NCI-H2107 (cell line): Measurements from ENCODE around the gene ARL5A.

Source experiments
- DNase-seq: peaks from one replicate; lab custom pipeline; 2025; lab: John Stamatoyannopoulos, UW

Gene ARL5A

GRCh38 chr2:151840216-151841046 is 12.2 kb upstream of the ARL5A start:
- DNase-seq, result no peak

DNA sequence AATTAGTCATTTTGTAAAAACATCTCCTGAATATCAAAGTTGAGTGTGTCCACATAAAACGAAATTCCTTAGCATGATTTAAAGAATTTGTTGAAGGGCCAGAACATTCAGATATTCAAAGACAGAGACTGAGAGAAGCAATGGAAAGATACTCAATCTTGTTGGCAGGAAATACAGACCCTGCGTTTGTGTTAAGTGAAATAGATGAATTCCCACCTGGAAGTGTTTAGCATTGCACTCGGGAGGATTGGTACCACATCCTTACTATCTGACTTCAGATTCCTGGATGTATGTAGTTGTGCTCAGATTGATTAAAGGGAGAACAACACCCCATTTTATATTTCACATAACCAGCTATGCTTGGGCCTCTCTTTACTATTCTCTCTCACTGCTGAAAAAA is 9.7 kb upstream of the ARL5A start:
- no peak for DNase-seq

DNA sequence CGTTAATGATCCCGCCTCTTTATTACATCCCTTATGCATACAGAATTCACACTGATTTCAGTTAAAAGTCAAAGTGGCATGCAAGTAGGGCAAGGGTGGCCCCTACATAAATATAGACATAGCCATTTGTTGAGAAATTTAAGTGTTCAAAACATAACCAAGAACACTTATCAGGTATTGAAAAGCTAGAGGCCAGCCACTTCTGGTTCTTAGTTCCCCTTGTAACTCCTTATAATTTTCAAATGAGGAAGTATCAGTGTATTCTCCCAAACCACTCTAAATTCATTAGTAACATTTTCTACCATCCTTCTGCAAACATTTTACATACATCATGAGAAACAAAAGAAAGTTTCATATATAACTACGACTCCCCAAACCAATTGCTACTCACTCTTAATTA is 5.8 kb upstream of the ARL5A start:
- DNase-seq, result no peak

GRCh38 chr2:151830961-151831360 is 2.7 kb upstream of the ARL5A start:
- no peak for DNase-seq

- no peak for DNase-seq
These were observed 686 bp upstream of the ARL5A start for GRCh38 chr2:151828890-151829324.

DNA sequence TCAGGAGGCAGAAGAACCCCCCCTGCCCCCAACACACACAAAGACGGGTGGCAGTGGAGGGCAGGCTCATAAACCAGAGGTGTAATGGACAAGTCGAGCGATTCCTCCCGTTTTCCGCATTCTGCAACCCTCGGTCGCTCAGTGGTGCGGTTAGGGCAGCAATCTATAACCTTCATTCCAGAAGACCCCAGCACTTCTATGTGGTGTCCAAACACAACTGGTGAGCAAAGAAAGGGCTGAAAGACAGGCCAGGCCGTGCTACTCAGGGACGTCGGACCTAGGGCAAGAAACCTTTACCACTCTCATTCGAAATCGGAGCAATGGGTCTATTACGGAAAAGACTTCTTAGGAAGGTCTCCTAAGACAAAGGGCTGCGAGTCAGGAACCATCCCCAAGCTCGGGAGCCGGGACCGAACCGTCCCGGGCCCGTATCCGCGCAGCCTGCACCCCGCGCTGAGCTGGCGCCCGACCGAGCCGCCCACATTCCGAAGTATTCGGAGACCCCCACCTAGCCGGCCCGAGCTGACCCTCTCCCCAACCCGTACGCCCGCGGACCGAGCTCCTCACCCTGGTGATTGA is 568 bp downstream of the ARL5A start:
- no peak for DNase-seq

- no peak for DNase-seq
These were observed 1.5 kb downstream of the ARL5A start for GRCh38 chr2:151826737-151827157.

- no peak for DNase-seq
These were observed 3.3 kb downstream of the ARL5A start for GRCh38 chr2:151824886-151825285.

- DNase-seq, result no peak
These were observed 4.6 kb downstream of the ARL5A start for GRCh38 chr2:151823651-151824050.

DNA sequence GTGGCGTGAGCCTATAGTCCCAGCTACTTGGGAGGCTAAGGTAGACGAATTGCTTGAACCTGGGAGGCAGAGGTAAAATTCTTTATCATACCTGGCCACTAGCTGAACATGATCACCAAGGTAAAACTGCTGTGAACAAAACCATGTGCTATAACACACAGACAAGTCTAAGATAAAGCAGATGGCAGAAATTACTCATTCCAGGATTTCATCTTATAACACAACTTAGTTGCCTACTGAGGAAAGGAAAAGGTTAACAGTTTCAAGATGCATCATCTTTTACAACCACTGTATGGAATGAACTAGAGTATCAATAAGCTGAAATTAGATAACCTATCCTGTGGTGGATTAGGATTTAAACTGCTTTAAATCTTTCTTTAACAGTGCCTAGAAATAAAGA is 8.3 kb downstream of the ARL5A start:
- no peak for DNase-seq

DNA sequence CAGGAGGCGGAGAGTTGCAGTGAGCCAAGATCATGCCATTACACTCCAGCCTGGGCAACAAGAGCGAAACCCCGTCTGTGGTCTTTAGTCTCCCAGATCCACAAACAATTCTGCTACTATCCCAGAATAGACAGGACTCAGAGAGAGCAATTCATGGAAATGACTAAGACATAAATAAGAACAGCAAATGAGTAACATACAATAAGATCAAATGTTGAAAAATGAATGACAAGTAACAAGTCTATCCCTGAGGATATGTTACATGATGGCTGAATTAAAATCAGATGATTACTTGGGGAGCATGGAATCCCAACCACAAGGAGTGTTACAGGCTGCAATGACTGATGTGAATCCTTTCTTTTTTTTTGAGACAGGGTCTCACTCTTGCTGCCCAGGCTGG is 10.3 kb downstream of the ARL5A start:
- no peak for DNase-seq

- no peak for DNase-seq
These were observed 11.4 kb downstream of the ARL5A start for GRCh38 chr2:151816843-151817242.

- no peak for DNase-seq
These were observed 12.3 kb downstream of the ARL5A start for GRCh38 chr2:151815821-151816489.

DNA sequence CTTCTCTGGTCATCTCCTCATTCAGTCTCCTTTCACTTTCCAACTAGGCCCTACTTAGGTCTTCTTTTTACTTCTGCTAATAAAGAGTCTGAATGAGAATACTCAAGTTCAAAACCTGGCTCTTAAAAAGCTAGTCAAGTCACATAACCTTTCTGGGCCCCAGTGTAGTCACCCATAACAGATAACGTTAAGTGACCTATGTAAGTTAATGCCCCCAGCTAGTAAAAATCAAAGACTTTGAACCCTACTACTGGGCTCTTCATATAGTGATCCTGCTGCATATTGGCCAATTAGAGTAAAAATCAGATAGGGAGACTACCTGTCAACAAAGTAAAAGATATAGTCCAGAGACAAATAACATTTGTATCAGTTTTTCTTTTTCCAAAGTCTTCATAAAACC is 17.7 kb downstream of the ARL5A start:
- no peak for DNase-seq

GRCh38 chr2:151809073-151809383 is 19.2 kb downstream of the ARL5A start:
- DNase-seq, result no peak

GRCh38 chr2:151808258-151809072 is 19.8 kb downstream of the ARL5A start:
- DNase-seq, result no peak

DNA sequence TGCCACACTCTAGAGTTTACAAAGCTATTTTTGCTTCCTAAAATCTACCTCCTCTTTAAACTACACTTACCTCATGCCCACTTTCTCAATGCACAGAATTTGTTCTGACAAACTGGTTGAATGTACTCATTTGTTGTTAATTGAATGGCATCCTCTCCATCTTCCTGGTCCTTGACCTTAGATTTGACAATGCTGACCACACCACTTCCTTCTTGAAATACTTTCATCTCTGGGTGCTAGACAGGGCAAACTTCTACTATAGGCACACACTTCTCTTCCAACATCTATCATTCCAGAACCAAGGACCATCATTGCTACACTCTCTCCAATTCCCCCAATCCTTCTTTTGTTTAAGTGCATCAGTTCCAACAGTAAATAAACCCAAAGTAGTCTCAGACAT is 22.3 kb downstream of the ARL5A start:
- DNase-seq, result no peak

DNA sequence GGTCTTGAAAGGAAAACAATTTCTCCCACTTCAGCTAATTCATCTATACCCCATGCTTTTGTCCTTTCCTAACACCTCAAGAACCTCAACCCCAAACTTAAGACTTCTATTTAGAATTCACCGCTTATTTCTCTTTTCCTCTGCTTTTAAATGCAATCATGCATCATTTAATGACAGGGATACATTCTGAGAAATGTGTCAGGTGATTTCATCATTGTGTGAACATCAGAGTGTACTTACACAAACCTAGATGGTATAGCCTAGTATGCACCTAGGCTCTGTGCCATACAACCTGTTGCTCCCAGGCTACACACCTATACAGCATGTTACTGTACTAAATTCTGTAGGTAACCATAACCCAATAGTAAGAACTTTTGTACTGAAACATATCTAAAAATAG is 22.9 kb downstream of the ARL5A start:
- no peak for DNase-seq

- no peak for DNase-seq
These were observed 24.4 kb downstream of the ARL5A start for GRCh38 chr2:151803811-151804210.

- DNase-seq, result no peak
These were observed 25.9 kb downstream of the ARL5A start for GRCh38 chr2:151802315-151802714.

- no peak for DNase-seq
These were observed 28.3 kb downstream of the ARL5A start for GRCh38 chr2:151799886-151800292.

DNA sequence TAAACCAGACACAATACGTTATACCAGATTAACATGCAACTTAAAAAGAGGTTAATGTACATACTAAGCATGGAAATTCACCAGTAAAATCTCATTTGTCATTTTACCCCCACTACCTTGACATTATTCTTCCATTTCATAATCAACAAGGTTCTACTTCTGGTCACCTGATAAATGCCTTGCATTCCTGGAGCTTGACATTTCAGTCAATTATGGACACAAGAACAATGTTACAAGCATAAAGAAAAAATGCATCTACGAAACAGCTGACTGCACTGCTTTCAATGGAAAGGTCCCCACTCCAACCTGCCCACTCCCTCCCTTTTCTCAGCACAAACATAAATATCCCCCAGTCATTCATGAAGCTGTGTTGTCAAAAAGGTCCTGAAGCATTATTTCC is 31.4 kb downstream of the ARL5A start:
- no peak for DNase-seq
